ENCODE data around the gene DNAJC7. TPM values are rescaled to one million over a fixed set of nuclear protein-coding genes. Genes with fewer than 3 reads are reported as not detected.
"Not testable (repeated sequence)": the region's sequence is repeated elsewhere in the genome, so short reads cannot be mapped to it uniquely, and the experiment has no call there.

Gene DNAJC7
- total RNA-seq, 1 donor from 2014 or later: 129 TPM

- no peak for DNase-seq (ENCODE audit: low spot score)
- Mint-ChIP-seq H3K9me3 (no peaks in the 10 kb centered on the region), H3K4me3 (peak overlapping the region; percentile 100), H3K27me3 (ENCODE audit: insufficient read depth) (no peaks in the 10 kb centered on the region), H3K36me3 (ENCODE audit: low read depth) (peaks cover 27% of the 10 kb centered on the region), H3K27ac (peak overlapping the region; percentile 83), H3K4me1 (ENCODE audit: low read depth) (peaks cover 53% of the 10 kb centered on the region)
- intact Hi-C loops (cut with micrococcal nuclease): loop anchor here (5.0 kb wide), 1 partner anchor 1989 kb away; no protein-coding TSS in a partner anchor
Observed at GRCh38 chr17:42018339-42018738, 1.1 kb upstream of the DNAJC7 start.

DNA sequence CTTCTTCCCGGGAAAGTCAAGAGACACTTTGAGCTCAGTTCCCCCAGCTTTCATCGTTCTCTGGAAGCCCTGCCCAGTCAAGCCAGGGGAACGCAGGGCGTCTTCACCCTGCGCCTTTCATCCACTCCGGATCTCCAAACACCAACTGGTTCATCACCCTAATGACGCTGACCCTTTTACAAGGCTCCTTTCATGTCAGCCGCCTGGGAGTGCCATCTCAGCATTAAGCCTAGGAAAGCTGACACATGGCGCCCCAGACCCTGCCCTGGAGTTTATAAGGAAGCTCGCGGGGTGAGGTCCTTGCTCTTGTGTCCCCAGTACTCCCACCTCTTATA, 594 bp upstream of the DNAJC7 start:
- no peaks in the 10 kb centered on the region for H3K9me3 Mint-ChIP-seq
- intact Hi-C loops (cut with micrococcal nuclease): loop anchor here (1.0 to 5.0 kb wide), 9 partner anchors 52 to 1989 kb away; partner anchors contain the start of genes CNP, DHX58, KAT2A and KCNH4
- H3K27ac Mint-ChIP-seq: peak overlapping the region; percentile 83
- H3K4me1 Mint-ChIP-seq (ENCODE audit: low read depth): peaks cover 57% of the 10 kb centered on the region
- H3K4me3 Mint-ChIP-seq: peak overlapping the region; percentile 100
- no peak for DNase-seq (ENCODE audit: low spot score)
- peaks cover 27% of the 10 kb centered on the region for H3K36me3 Mint-ChIP-seq (ENCODE audit: low read depth)
- no peaks in the 10 kb centered on the region for H3K27me3 Mint-ChIP-seq (ENCODE audit: insufficient read depth)

DNA sequence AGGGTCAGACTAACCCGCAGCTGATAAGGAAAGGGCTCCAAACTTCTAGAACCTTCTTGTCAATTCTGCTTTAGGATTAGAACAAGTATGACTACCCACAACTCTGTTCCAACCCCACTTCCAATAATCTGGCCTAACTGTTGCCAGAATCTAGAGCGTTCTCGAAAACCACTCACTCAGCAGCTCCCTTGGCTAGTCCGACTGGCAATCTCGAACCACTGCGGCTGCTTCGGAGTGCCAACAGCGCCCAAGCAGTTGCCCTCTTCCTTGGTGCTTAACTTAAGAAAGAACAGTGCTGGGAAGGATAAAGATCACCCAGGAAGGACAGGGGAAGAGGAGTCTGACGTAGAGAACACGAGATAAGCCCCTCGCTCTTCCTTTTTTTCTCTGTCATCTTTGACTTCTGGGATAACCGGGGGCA, 818 bp downstream of the DNAJC7 start:
- peak overlapping the region; percentile 99 for H3K27ac Mint-ChIP-seq
- H3K4me1 Mint-ChIP-seq (ENCODE audit: low read depth): peaks cover 56% of the 10 kb centered on the region
- H3K27me3 Mint-ChIP-seq (ENCODE audit: insufficient read depth): no peaks in the 10 kb centered on the region
- H3K36me3 Mint-ChIP-seq (ENCODE audit: low read depth): peaks cover 20% of the 10 kb centered on the region
- peak overlapping the region; percentile 100 for H3K4me3 Mint-ChIP-seq
- H3K9me3 Mint-ChIP-seq: no peaks in the 10 kb centered on the region
- intact Hi-C loops (cut with micrococcal nuclease): loop anchor here (2.0 to 5.0 kb wide), 2 partner anchors 164 to 1991 kb away; partner anchors contain the start of gene KCNH4
- no peak for DNase-seq (ENCODE audit: low spot score)

DNA sequence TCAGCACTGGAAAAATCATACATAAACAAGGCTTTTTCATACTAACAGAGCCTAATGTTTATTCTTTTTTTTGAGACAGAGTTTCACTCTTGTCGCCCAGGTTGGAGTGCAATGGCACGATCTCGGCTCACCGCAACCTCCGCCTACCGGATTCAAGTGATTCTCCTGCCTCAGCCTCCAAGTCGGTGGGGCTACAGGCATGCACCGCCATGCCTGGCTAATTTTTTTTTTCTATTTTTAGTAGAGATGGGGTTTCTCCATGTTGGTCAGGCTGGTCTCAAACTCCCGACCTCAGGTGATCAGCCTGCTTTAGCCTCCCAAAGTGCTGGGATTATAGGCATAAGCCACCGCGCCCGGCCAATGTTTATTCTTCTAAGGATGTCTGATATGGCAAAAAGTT, 3.5 kb downstream of the DNAJC7 start:
- H3K36me3 Mint-ChIP-seq (ENCODE audit: low read depth): peaks cover 15% of the 10 kb centered on the region
- H3K27me3 Mint-ChIP-seq (ENCODE audit: insufficient read depth); DNase-seq (ENCODE audit: low spot score); H3K4me3 Mint-ChIP-seq; H3K9me3 Mint-ChIP-seq; intact Hi-C loops (cut with micrococcal nuclease): not testable (repeated sequence)
- peak overlapping the region; percentile 32 for H3K27ac Mint-ChIP-seq
- peaks cover 50% of the 10 kb centered on the region for H3K4me1 Mint-ChIP-seq (ENCODE audit: low read depth)

GRCh38 chr17:42012363-42012762, 4.9 kb downstream of the DNAJC7 start:
- H3K4me1 Mint-ChIP-seq (ENCODE audit: low read depth): peaks cover 37% of the 10 kb centered on the region
- DNase-seq (ENCODE audit: low spot score); intact Hi-C loops (cut with micrococcal nuclease); H3K27me3 Mint-ChIP-seq (ENCODE audit: insufficient read depth); H3K27ac Mint-ChIP-seq; H3K4me3 Mint-ChIP-seq; H3K9me3 Mint-ChIP-seq: not testable (repeated sequence)
- peaks cover 15% of the 10 kb centered on the region for H3K36me3 Mint-ChIP-seq (ENCODE audit: low read depth)

GRCh38 chr17:42010898-42011516, 6.2 kb downstream of the DNAJC7 start:
- no peak for DNase-seq (ENCODE audit: low spot score)
- Mint-ChIP-seq H3K27me3 (ENCODE audit: insufficient read depth) (no peaks in the 10 kb centered on the region), H3K4me3 (no peak overlapping the region), H3K9me3 (no peaks in the 10 kb centered on the region), H3K36me3 (ENCODE audit: low read depth) (peaks cover 12% of the 10 kb centered on the region), H3K4me1 (ENCODE audit: low read depth) (peaks cover 32% of the 10 kb centered on the region), H3K27ac (peak overlapping the region; percentile 11)
- intact Hi-C loops (cut with micrococcal nuclease): no loop called here

DNA sequence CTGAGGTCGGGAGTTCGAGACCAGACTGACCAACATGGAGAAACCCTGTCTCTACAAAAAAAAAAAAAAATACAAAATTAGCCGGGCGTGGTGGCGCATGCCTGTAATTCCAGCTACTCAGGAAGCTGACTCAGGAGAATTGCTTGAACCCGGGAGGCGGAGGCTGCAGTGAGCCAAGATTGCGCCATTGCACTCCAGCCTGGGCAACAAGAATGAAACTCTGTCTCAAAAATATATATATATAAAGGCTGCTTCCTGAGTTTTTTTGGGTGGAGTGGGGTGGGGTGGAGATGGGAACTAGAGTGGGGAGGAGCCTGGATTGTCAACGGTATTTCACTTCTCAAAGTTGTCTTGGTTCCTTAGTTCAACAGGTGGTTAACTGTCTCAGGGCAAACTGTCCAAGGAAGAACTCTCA, 7.0 kb downstream of the DNAJC7 start:
- H3K9me3 Mint-ChIP-seq; H3K27ac Mint-ChIP-seq; intact Hi-C loops (cut with micrococcal nuclease); DNase-seq (ENCODE audit: low spot score); H3K27me3 Mint-ChIP-seq (ENCODE audit: insufficient read depth); H3K4me3 Mint-ChIP-seq: not testable (repeated sequence)
- peaks cover 10% of the 10 kb centered on the region for H3K36me3 Mint-ChIP-seq (ENCODE audit: low read depth)
- H3K4me1 Mint-ChIP-seq (ENCODE audit: low read depth): peaks cover 27% of the 10 kb centered on the region

DNA sequence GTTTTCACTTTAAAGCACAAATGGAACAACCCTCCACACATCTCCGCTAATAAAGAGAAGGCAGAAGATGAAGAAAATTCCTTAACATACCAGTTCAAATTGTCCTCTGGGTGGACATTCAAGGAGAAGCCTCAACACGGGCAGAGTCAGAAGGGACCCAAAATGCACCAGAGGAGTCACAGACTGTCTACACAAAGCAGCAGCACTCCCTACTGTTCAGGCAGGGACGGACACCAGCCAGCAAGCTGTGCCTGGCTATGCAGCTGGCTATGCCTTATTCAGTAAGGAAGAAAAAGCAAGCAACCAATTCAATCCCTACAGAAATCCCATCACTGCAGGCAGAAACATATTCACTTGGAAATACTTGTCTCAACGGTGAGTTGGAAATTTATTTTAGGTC, 8.1 kb downstream of the DNAJC7 start:
- Mint-ChIP-seq H3K4me3 (no peak overlapping the region), H3K4me1 (ENCODE audit: low read depth) (peaks cover 30% of the 10 kb centered on the region), H3K27me3 (ENCODE audit: insufficient read depth) (no peaks in the 10 kb centered on the region), H3K36me3 (ENCODE audit: low read depth) (peaks cover 10% of the 10 kb centered on the region), H3K27ac (peak overlapping the region; percentile 10), H3K9me3 (no peaks in the 10 kb centered on the region)
- DNase-seq (ENCODE audit: low spot score): no peak
- intact Hi-C loops (cut with micrococcal nuclease): no loop called here

DNA sequence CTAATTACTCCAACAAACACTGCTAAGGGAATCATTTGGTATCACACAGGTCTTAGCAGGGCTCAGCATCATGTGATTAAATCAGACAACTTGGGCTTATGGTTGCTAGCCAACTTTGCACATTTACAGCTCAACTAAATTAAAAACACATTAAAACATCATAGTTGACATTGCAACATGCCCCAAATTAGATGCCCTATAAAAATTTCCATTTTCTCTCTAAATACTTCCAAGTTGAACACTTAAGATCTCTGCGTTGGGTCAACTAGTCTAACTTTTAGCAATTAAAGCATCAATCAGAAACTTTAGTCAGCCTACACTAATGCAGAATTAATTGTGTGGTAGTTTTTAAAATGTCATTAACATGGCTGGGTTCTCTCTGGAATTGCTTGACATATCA, 12.1 kb downstream of the DNAJC7 start:
- DNase-seq (ENCODE audit: low spot score): no peak
- no peak overlapping the region for H3K4me3 Mint-ChIP-seq
- peaks cover 34% of the 10 kb centered on the region for H3K4me1 Mint-ChIP-seq (ENCODE audit: low read depth)
- H3K9me3 Mint-ChIP-seq: no peaks in the 10 kb centered on the region
- H3K27me3 Mint-ChIP-seq (ENCODE audit: insufficient read depth): no peaks in the 10 kb centered on the region
- no peak overlapping the region for H3K27ac Mint-ChIP-seq
- peaks cover 20% of the 10 kb centered on the region for H3K36me3 Mint-ChIP-seq (ENCODE audit: low read depth)
- intact Hi-C loops (cut with micrococcal nuclease): no loop called here

DNA sequence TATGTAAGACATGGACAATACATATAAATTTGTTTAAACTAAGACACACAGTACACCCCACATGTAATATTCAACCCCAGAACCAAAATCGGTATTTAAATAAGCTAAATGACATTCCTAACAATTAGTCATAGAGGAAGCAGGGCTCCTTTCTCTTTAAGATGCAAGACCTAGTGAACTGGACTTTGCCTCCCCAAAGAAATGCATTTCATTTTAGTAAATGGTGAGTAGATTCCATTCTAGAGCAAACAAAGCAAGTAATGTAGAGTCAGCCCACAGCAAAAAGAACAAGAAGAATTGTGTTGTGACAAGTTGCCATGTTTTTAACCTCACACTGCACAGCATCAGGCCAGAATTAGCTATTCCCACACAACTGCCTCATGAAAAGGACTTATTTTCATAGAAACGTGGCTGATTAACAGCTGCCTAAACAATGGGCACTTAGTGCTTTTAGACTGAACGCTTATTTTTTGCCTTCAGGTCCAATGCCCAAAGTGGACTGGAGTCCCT, 14.4 kb downstream of the DNAJC7 start:
- Mint-ChIP-seq H3K4me3 (no peak overlapping the region), H3K27me3 (ENCODE audit: insufficient read depth) (no peaks in the 10 kb centered on the region), H3K36me3 (ENCODE audit: low read depth) (peaks cover 24% of the 10 kb centered on the region), H3K4me1 (ENCODE audit: low read depth) (peaks cover 34% of the 10 kb centered on the region), H3K9me3 (no peaks in the 10 kb centered on the region), H3K27ac (no peak overlapping the region)
- intact Hi-C loops (cut with micrococcal nuclease): no loop called here
- no peak for DNase-seq (ENCODE audit: low spot score)

GRCh38 chr17:42002175-42002791, 15.0 kb downstream of the DNAJC7 start:
- no peak for DNase-seq (ENCODE audit: low spot score)
- no peak overlapping the region for H3K4me3 Mint-ChIP-seq
- no peaks in the 10 kb centered on the region for H3K9me3 Mint-ChIP-seq
- H3K27me3 Mint-ChIP-seq (ENCODE audit: insufficient read depth): no peaks in the 10 kb centered on the region
- intact Hi-C loops (cut with micrococcal nuclease): no loop called here
- H3K36me3 Mint-ChIP-seq (ENCODE audit: low read depth): peaks cover 26% of the 10 kb centered on the region
- no peak overlapping the region for H3K27ac Mint-ChIP-seq
- peaks cover 34% of the 10 kb centered on the region for H3K4me1 Mint-ChIP-seq (ENCODE audit: low read depth)

DNA sequence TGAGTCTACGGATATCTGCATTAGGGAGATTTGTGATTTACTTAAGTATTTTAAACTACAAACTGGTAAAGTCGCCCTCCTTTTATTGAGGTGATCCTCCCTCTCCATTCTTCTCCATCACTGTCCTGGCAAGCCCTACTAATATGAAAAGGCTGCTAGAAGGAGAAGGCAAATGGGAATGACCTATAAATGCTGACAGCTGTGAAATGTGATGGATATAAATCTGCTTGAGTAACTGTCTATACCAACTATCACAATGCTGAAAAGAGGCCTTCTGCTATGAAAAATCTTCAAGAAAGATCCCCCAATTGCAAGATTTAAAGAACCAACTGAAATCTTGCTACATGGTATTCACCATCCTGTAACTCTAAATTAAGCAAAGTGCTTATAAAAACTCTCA, 15.5 kb downstream of the DNAJC7 start:
- H3K4me3 Mint-ChIP-seq: no peak overlapping the region
- intact Hi-C loops (cut with micrococcal nuclease): no loop called here
- no peaks in the 10 kb centered on the region for H3K27me3 Mint-ChIP-seq (ENCODE audit: insufficient read depth)
- no peak for DNase-seq (ENCODE audit: low spot score)
- H3K4me1 Mint-ChIP-seq (ENCODE audit: low read depth): peaks cover 38% of the 10 kb centered on the region
- no peak overlapping the region for H3K27ac Mint-ChIP-seq
- no peaks in the 10 kb centered on the region for H3K9me3 Mint-ChIP-seq
- H3K36me3 Mint-ChIP-seq (ENCODE audit: low read depth): peaks cover 27% of the 10 kb centered on the region

DNA sequence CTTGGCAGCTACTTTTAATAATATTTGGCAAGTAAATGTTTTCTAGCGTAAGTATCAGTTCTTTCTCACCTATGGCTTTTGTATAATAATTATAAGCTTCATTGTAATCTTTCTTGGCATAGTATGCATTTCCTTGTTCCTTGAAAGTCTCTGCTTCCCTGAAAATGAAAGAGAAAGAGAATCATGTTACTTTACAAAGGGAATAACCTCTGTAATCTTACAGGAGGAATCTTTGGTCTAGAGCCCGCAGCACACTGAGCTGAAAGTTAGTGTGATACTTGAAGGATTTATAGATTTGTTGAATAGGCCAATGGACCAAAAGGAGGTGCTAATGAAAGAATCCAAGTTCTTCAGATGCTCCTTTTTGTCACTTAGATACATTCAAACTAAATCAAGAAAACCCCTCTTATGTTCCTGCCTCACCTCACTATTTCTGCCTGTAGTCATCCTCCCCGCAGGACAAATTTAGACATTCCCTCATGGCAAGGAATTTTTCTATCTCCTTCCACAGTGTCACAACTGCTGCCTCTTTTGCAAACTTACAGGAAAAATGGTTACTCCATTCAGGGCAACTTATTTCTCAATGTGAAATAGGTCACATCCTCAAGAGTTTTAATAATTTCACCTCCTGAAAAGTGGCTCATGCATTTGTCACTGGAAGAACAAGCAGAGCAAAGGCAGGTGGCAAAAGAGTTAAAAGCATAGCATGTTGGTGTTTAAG, 16.7 kb downstream of the DNAJC7 start:
- Mint-ChIP-seq H3K27ac (no peak overlapping the region), H3K36me3 (ENCODE audit: low read depth) (peaks cover 37% of the 10 kb centered on the region), H3K4me3 (no peak overlapping the region), H3K4me1 (ENCODE audit: low read depth) (peaks cover 48% of the 10 kb centered on the region), H3K27me3 (ENCODE audit: insufficient read depth) (no peaks in the 10 kb centered on the region), H3K9me3 (no peaks in the 10 kb centered on the region)
- no peak for DNase-seq (ENCODE audit: low spot score)
- intact Hi-C loops (cut with micrococcal nuclease): no loop called here
